SU-DHL-6 (cell line): ENCODE results near the gene ARHGAP26.

Source experiments
- EZH2phosphoT487 ChIP-seq: fragments of 200-600 bp; sonication (generic), shearing (Covaris generic); conservative IDR thresholded peaks from 2 replicates; pipeline ENCODE4 v1.6.1; 2018; ENCODE audit warnings: mild to moderate bottlenecking, antibody characterized with exemption, low read length, moderate library complexity, mixed read lengths
- TF ChIP-seq, protein P1 (sequence below): fragments of 200-600 bp; sonication (generic); IDR thresholded peaks from one replicate; pipeline ENCODE4 v1.5.1; 2017; ENCODE audit warnings: antibody characterized with exemption, mild to moderate bottlenecking, low read length, moderate library complexity; ENCODE audit not compliant: insufficient read depth, poor library complexity, severe bottlenecking

DNA sequence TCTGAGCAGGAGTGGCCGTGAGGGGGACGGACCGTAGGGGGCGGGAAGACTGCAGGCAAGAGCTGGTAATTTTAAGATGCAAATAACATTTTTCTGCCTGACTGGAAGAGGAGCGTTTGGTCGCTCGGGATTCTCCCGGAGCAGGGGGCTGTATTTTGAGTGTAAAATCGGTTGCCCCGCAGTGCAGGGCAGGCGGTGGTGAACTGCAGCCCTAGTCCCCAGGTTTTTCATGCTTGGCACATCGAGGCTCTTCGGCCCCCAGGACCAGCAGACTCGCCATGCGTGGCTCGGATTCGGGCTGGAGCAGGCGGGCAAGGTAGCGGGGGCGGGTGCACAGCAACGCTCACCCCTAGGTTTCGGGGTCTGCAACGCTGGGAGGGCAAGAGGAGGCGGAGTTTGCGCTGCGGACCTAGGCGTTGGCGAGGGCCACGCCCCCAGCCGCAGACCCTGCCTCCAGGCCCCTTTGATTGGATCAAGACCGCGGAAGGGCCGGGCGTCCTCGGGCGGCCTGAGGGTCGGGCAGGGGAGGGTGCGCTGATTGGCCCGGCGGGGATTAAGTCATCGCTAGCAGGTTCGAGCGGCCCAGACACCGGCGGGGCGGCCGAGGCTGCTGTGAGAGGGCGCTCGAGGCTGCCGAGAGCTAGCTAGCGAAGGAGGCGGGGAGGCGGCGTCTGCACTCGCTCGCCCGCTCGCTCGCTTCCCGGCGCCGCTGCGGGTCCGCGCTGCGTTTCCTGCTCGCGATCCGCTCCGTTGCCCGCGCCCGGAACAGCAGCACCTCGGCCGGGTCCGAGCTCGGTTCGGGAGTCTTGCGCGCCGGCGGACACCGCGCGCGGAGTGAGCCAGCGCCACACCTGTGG is at the start of gene ARHGAP26:
- TF ChIP-seq, protein P1, sequence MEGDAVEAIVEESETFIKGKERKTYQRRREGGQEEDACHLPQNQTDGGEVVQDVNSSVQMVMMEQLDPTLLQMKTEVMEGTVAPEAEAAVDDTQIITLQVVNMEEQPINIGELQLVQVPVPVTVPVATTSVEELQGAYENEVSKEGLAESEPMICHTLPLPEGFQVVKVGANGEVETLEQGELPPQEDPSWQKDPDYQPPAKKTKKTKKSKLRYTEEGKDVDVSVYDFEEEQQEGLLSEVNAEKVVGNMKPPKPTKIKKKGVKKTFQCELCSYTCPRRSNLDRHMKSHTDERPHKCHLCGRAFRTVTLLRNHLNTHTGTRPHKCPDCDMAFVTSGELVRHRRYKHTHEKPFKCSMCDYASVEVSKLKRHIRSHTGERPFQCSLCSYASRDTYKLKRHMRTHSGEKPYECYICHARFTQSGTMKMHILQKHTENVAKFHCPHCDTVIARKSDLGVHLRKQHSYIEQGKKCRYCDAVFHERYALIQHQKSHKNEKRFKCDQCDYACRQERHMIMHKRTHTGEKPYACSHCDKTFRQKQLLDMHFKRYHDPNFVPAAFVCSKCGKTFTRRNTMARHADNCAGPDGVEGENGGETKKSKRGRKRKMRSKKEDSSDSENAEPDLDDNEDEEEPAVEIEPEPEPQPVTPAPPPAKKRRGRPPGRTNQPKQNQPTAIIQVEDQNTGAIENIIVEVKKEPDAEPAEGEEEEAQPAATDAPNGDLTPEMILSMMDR = no peak
- TF ChIP-seq EZH2phosphoT487 = no peak
